GM12878 (cell line): ENCODE results near the gene DESI2.

ENCODE experiments used
- BRCA1 ChIP-seq: IDR thresholded peaks from 2 replicates; pipeline ENCODE4 v1.6.1; 2011; ENCODE audit warnings: low read depth, low read length, improper control_type of control experiment
- EP300 ChIP-seq, 2 experiments: fragments of 150-350 bp in 1 of 2; IDR thresholded peaks; 2 replicates each; pipeline ENCODE4 v1.6.1; 2011 to 2012; ENCODE audit warnings: low read depth in 2 of 2, low read length in 2 of 2, borderline replicate concordance in 1 of 2, improper control_type of control experiment in 1 of 2, inconsistent platforms in 1 of 2; ENCODE audit not compliant: control insufficient read depth in 1 of 2
- EZH2 ChIP-seq: IDR thresholded peaks from 2 replicates; pipeline ENCODE4 v1.6.1; 2012; ENCODE audit warnings: low read depth, mild to moderate bottlenecking, control low read depth, inconsistent platforms, low read length, borderline replicate concordance; ENCODE audit not compliant: control insufficient read depth
- FOXM1 ChIP-seq: IDR thresholded peaks from 2 replicates; pipeline ENCODE4 v1.6.1; 2012; ENCODE audit warnings: low read depth, mild to moderate bottlenecking, inconsistent platforms, low read length, moderate library complexity
- POLR2A ChIP-seq: IDR thresholded peaks from 2 replicates; pipeline ENCODE4 v1.6.1; 2011; ENCODE audit warnings: low read depth, mild to moderate bottlenecking, low read length
- SIN3A ChIP-seq: IDR thresholded peaks from 2 replicates; pipeline ENCODE4 v1.6.1; 2012; ENCODE audit warnings: low read depth, low read length, improper control_type of control experiment
- TAF1 ChIP-seq: IDR thresholded peaks from 2 replicates; pipeline ENCODE4 v1.6.1; 2011; ENCODE audit warnings: mild to moderate bottlenecking, low read depth, low read length, borderline replicate concordance
- ZNF24 ChIP-seq: fragments of 450-650 bp; IDR thresholded peaks from 2 replicates; pipeline ENCODE4 v1.6.1; 2017; ENCODE audit warnings: antibody characterized with exemption, mild to moderate bottlenecking
- TF ChIP-seq, protein P1 (sequence below), 3 experiments: IDR thresholded peaks in 2 of 3; conservative IDR thresholded peaks in 1 of 3; 2 replicates each; pipeline ENCODE4 v1.5.1; 2011; ENCODE audit warnings: low read depth in 3 of 3, low read length in 3 of 3, mild to moderate bottlenecking in 3 of 3, control low read depth in 2 of 3, moderate library complexity in 2 of 3, inconsistent platforms in 1 of 3, mixed read lengths in 1 of 3; ENCODE audit not compliant: control insufficient read depth in 2 of 3, insufficient read depth in 1 of 3; ENCODE audit errors: extremely low read depth in 1 of 3
- TF ChIP-seq, protein P2 (sequence below): IDR thresholded peaks from 2 replicates; pipeline ENCODE4 v1.6.1; 2012; ENCODE audit warnings: low read depth, low read length, improper control_type of control experiment
- TF ChIP-seq, protein P3 (sequence below): IDR thresholded peaks from 2 replicates; pipeline ENCODE4 v1.6.1; 2012; ENCODE audit warnings: low read depth, low read length, improper control_type of control experiment
- TF ChIP-seq, protein P4 (sequence below): IDR thresholded peaks from 2 replicates; pipeline ENCODE4 v1.6.1; 2012; ENCODE audit warnings: mild to moderate bottlenecking, low read depth, low read length
- TF ChIP-seq, protein P5 (sequence below): fragments of 450-650 bp; IDR thresholded peaks from 2 replicates; pipeline ENCODE4 v1.6.1; 2018; ENCODE audit warnings: mild to moderate bottlenecking, low read depth, moderate library complexity; ENCODE audit not compliant: partially characterized antibody

DNA sequence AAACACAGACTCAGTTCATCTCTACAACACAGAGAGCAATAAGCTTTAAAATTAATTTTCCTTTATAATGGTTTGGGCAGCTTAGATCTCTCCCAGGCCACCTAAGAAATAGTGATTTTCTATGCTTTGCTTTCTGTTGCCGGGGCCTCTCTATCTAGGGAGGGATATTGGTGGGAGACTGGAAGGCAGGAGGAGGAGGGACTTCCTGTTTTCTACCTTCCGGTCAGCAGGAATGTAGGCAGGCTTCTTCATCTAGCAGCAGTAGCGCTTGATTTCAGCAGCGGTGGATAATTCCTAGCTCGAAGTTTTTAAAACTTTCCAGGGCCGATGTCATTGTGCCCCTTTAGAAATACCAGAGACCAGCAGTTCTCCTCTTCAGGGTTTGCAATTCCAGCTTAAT is 5.1 kb upstream of the DESI2 start:
- TF ChIP-seq, protein P1, sequence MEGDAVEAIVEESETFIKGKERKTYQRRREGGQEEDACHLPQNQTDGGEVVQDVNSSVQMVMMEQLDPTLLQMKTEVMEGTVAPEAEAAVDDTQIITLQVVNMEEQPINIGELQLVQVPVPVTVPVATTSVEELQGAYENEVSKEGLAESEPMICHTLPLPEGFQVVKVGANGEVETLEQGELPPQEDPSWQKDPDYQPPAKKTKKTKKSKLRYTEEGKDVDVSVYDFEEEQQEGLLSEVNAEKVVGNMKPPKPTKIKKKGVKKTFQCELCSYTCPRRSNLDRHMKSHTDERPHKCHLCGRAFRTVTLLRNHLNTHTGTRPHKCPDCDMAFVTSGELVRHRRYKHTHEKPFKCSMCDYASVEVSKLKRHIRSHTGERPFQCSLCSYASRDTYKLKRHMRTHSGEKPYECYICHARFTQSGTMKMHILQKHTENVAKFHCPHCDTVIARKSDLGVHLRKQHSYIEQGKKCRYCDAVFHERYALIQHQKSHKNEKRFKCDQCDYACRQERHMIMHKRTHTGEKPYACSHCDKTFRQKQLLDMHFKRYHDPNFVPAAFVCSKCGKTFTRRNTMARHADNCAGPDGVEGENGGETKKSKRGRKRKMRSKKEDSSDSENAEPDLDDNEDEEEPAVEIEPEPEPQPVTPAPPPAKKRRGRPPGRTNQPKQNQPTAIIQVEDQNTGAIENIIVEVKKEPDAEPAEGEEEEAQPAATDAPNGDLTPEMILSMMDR (IDR thresholded peaks at IDR 0.05 in 2 of 3, conservative IDR thresholded peaks at IDR 0.05 in 1 of 3; ENCODE audit: control insufficient read depth in 2 of 3, extremely low read depth in 1 of 3, insufficient read depth in 1 of 3, low read depth in 3 of 3, low read length in 3 of 3): no peak
- TF ChIP-seq EP300 (IDR thresholded peaks at IDR 0.05; ENCODE audit: borderline replicate concordance in 1 of 2, control insufficient read depth in 1 of 2, low read depth in 2 of 2, low read length in 2 of 2): no peak
- TF ChIP-seq BRCA1: no peak
- TF ChIP-seq, protein P2, sequence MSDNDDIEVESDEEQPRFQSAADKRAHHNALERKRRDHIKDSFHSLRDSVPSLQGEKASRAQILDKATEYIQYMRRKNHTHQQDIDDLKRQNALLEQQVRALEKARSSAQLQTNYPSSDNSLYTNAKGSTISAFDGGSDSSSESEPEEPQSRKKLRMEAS: no peak
- TF ChIP-seq TAF1: no peak
- TF ChIP-seq ZNF24: no peak
- TF ChIP-seq FOXM1: no peak
- TF ChIP-seq, protein P3, sequence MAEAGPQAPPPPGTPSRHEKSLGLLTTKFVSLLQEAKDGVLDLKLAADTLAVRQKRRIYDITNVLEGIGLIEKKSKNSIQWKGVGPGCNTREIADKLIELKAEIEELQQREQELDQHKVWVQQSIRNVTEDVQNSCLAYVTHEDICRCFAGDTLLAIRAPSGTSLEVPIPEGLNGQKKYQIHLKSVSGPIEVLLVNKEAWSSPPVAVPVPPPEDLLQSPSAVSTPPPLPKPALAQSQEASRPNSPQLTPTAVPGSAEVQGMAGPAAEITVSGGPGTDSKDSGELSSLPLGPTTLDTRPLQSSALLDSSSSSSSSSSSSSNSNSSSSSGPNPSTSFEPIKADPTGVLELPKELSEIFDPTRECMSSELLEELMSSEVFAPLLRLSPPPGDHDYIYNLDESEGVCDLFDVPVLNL: no peak
- TF ChIP-seq, protein P4, sequence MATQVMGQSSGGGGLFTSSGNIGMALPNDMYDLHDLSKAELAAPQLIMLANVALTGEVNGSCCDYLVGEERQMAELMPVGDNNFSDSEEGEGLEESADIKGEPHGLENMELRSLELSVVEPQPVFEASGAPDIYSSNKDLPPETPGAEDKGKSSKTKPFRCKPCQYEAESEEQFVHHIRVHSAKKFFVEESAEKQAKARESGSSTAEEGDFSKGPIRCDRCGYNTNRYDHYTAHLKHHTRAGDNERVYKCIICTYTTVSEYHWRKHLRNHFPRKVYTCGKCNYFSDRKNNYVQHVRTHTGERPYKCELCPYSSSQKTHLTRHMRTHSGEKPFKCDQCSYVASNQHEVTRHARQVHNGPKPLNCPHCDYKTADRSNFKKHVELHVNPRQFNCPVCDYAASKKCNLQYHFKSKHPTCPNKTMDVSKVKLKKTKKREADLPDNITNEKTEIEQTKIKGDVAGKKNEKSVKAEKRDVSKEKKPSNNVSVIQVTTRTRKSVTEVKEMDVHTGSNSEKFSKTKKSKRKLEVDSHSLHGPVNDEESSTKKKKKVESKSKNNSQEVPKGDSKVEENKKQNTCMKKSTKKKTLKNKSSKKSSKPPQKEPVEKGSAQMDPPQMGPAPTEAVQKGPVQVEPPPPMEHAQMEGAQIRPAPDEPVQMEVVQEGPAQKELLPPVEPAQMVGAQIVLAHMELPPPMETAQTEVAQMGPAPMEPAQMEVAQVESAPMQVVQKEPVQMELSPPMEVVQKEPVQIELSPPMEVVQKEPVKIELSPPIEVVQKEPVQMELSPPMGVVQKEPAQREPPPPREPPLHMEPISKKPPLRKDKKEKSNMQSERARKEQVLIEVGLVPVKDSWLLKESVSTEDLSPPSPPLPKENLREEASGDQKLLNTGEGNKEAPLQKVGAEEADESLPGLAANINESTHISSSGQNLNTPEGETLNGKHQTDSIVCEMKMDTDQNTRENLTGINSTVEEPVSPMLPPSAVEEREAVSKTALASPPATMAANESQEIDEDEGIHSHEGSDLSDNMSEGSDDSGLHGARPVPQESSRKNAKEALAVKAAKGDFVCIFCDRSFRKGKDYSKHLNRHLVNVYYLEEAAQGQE: no peak
- TF ChIP-seq SIN3A: no peak
- TF ChIP-seq, protein P5, sequence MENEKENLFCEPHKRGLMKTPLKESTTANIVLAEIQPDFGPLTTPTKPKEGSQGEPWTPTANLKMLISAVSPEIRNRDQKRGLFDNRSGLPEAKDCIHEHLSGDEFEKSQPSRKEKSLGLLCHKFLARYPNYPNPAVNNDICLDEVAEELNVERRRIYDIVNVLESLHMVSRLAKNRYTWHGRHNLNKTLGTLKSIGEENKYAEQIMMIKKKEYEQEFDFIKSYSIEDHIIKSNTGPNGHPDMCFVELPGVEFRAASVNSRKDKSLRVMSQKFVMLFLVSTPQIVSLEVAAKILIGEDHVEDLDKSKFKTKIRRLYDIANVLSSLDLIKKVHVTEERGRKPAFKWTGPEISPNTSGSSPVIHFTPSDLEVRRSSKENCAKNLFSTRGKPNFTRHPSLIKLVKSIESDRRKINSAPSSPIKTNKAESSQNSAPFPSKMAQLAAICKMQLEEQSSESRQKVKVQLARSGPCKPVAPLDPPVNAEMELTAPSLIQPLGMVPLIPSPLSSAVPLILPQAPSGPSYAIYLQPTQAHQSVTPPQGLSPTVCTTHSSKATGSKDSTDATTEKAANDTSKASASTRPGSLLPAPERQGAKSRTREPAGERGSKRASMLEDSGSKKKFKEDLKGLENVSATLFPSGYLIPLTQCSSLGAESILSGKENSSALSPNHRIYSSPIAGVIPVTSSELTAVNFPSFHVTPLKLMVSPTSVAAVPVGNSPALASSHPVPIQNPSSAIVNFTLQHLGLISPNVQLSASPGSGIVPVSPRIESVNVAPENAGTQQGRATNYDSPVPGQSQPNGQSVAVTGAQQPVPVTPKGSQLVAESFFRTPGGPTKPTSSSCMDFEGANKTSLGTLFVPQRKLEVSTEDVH: no peak
- no peak for TF ChIP-seq POLR2A
- no peak for TF ChIP-seq EZH2
